CD4-positive, CD25-positive, alpha-beta regulatory T cell (primary cell): ENCODE results near the gene SH3D21. TPM values are rescaled to one million over a fixed set of nuclear protein-coding genes. Genes with fewer than 3 reads are reported as not detected.

Experiments used
- ATAC-seq, 2 donors: fragments of 150-1000 bp; cut with Tn5 transposase; one replicate each; pipeline ENCODE4 v1.10.0; 2021; ENCODE audit warnings: low read depth in 2 of 2, moderate number of reproducible peaks in 2 of 2, moderate library complexity in 1 of 2
- DNase-seq, 3 donors: peaks; one replicate each; pipeline versions ENCODE4 v3.0.0 to v3.0.0-alpha.2; 2012 to 2022; ENCODE audit warnings: mixed read lengths in 1 of 3
- H3K27ac ChIP-seq: one replicate; pipeline ENCODE4 v1.7.0; 2013; ENCODE audit warnings: mild to moderate bottlenecking, low read length; ENCODE audit not compliant: insufficient read depth, poor library complexity, severe bottlenecking
- H3K27me3 ChIP-seq: one replicate; pipeline ENCODE4 v1.7.0; 2013; ENCODE audit warnings: low read length; ENCODE audit not compliant: control insufficient read depth, insufficient read depth
- H3K36me3 ChIP-seq: one replicate; pipeline ENCODE4 v1.7.0; 2013; ENCODE audit warnings: mild to moderate bottlenecking, low read length, moderate library complexity; ENCODE audit not compliant: control insufficient read depth, insufficient read depth
- H3K4me1 ChIP-seq: 2 replicates; pipeline ENCODE4 v1.7.0; 2013; ENCODE audit warnings: mild to moderate bottlenecking, low read length; ENCODE audit not compliant: insufficient read depth, control insufficient read depth, poor library complexity, severe bottlenecking
- H3K4me3 ChIP-seq: one replicate; pipeline ENCODE4 v1.7.0; 2013; ENCODE audit warnings: low read depth, mild to moderate bottlenecking, low read length, moderate library complexity
- H3K9me3 ChIP-seq, 2 experiments: 1 replicate in 1 of 2; 2 replicates in 1 of 2; pipeline ENCODE4 v1.7.0; 2013; ENCODE audit warnings: low read length in 2 of 2, mild to moderate bottlenecking in 1 of 2, moderate library complexity in 1 of 2; ENCODE audit not compliant: control insufficient read depth in 2 of 2
- H3K27ac Mint-ChIP-seq, 3 donors: one replicate each; pipeline ENCODE4 v1.8.0; 2020 to 2022; ENCODE audit warnings: mild to moderate bottlenecking in 3 of 3, mixed read lengths in 3 of 3, moderate library complexity in 2 of 3
- H3K27me3 Mint-ChIP-seq: one replicate; pipeline ENCODE4 v1.8.0; 2022; ENCODE audit warnings: mild to moderate bottlenecking, mixed read lengths
- H3K36me3 Mint-ChIP-seq: one replicate; pipeline ENCODE4 v1.8.0; 2020; ENCODE audit warnings: mixed read lengths
- H3K4me1 Mint-ChIP-seq, 4 donors: one replicate each; pipeline ENCODE4 v1.8.0; 2020 to 2022; ENCODE audit warnings: mixed read lengths in 4 of 4, mild to moderate bottlenecking in 1 of 4
- H3K4me3 Mint-ChIP-seq, 4 donors: one replicate each; pipeline ENCODE4 v1.8.0; 2020 to 2022; ENCODE audit warnings: mild to moderate bottlenecking in 4 of 4, mixed read lengths in 4 of 4, moderate library complexity in 3 of 4
- H3K9me3 Mint-ChIP-seq, 7 donors: one replicate each; pipeline ENCODE4 v1.8.0; 2020 to 2022; ENCODE audit warnings: mixed read lengths in 7 of 7, mild to moderate bottlenecking in 3 of 7, moderate library complexity in 2 of 7
- polyA plus RNA-seq, 4 donors: library from polyadenylated mRNA; unstranded; fragments of 300-500 nt; fragmentation: Illumina TruSeq; gene quantifications; one replicate each; pipeline ENCODE4 v1.2.3, GENCODE V29; 2021
- total RNA-seq: library from RNA; stranded (reverse); gene quantifications from one replicate; pipeline ENCODE4 v1.2.3, GENCODE V29; 2022

SH3D21 gene
- total and polyA plus RNA-seq, 5 donors from 2014 or later = 0.26 to 3.2 (median 0.34) TPM

DNA sequence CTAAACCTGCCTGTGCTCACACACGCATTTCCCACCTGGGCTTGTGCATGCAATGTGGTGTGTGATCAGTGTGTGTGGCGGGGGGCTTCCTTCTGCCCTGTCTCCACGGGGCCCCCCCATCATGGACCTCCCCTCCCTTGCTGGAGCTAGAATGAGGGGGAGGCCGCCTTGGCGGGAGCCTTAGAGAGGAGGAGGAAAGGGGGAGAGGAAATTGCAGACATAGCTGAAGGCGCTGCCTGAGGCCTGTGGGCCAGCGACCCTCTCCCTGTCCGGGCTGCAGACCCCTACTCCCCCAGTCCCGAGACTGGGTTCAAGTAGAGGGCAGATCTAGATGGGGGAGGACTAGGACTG is 18.2 kb downstream of the SH3D21 start:
- Mint-ChIP-seq H3K9me3 (no peaks in the 10 kb centered on the region), H3K27me3 (peaks cover 13% of the 10 kb centered on the region), H3K27ac (peak overlapping the region; percentile 62 to 85 (median 75)), H3K4me1 (peaks cover 0 to 31% (median 14%) of the 10 kb centered on the region in 4 donors), H3K36me3 (no peaks in the 10 kb centered on the region), H3K4me3 (peak overlapping the region; percentile 76 to 92 (median 80))
- H3K36me3 ChIP-seq = no peaks in the 10 kb centered on the region
- no peak overlapping the region for H3K27ac ChIP-seq
- H3K4me3 ChIP-seq = no peak overlapping the region
- no peaks in the 10 kb centered on the region for H3K27me3 ChIP-seq
- H3K9me3 ChIP-seq = no peaks in the 10 kb centered on the region
- ATAC-seq (no peak), DNase-seq (no peak)
- H3K4me1 ChIP-seq = peaks cover 33% of the 10 kb centered on the region

DNA sequence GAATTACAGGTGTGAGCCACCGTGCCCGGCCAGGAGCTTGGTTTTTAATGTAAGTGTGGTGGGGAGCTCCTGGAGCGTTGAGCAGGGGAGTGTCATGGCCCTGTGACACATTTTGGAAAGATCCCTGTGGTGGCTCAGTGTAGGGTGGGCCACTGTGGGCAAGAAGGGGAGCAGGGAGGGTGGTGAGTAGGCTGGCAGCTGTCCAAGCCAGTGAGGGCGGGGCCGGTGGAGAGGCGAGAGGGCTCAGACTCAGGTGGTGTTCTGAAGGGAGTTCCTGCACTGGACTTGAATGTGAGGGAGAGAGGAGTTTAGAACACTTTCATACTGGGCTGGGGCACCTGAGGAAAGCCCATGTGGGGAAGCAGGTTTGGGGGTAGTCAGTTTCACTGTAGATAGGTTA is 20.3 kb downstream of the SH3D21 start:
- Histone ChIP-seq H3K27me3 (no peaks in the 10 kb centered on the region), H3K4me1 (peaks cover 26% of the 10 kb centered on the region), H3K9me3 (no peaks in the 10 kb centered on the region), H3K27ac (no peak overlapping the region), H3K4me3 (no peak overlapping the region), H3K36me3 (no peaks in the 10 kb centered on the region)
- H3K9me3 Mint-ChIP-seq = no peaks in the 10 kb centered on the region
- peaks cover 3% of the 10 kb centered on the region for H3K36me3 Mint-ChIP-seq
- ATAC-seq = no peak
- H3K4me1 Mint-ChIP-seq = peaks cover 0 to 25% (median 11%) of the 10 kb centered on the region in 4 donors
- no peak overlapping the region for H3K4me3 Mint-ChIP-seq
- H3K27me3 Mint-ChIP-seq = peaks cover 13% of the 10 kb centered on the region
- H3K27ac Mint-ChIP-seq = peak overlapping the region in 1 of 3 donors; percentile 6
- DNase-seq = no peak

DNA sequence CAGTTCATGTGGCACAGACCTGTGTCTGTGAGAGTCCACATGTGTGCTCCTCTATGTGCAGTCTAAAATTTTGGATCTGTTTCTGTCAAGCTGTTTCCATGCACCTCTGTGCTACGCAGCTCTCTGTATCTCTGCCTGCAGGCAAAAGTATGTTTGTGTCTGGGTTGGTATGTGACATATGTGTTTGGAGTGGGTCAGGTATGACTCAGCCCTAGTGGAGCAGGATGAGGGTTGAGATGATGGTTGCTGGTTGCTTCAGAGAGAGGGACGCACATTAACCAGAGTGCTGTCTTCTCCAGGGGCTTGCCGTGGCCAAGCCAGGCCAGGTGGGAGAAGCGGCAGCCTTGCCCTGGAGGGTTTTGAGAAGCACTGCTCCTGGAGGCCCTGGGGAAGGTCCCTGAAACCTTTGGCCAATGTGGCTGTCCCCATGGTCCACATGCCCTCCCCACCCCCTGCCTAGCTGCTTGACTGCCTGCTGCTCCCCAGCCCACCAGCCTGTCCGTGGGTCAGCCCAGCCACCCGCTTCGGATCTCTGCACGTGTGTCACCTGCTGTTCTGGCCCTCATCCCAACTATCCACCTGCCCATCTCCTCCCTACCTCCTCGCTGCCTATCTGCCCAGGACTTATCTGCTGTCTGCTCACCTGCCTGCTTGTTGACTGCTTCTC is 21.4 kb downstream of the SH3D21 start:
- H3K27me3 ChIP-seq = no peaks in the 10 kb centered on the region
- H3K27ac Mint-ChIP-seq = peak overlapping the region in 2 of 3 donors; percentile 76 to 80
- peak overlapping the region in 1 of 4 donors; percentile 60 for H3K4me3 Mint-ChIP-seq
- H3K4me1 ChIP-seq = peaks cover 17% of the 10 kb centered on the region
- H3K27ac ChIP-seq = no peak overlapping the region
- no peak overlapping the region for H3K4me3 ChIP-seq
- peak in 1 of 3 donors; percentile 68 for DNase-seq
- peaks cover 14% of the 10 kb centered on the region for H3K27me3 Mint-ChIP-seq
- peaks cover 3% of the 10 kb centered on the region for H3K36me3 Mint-ChIP-seq
- H3K36me3 ChIP-seq = no peaks in the 10 kb centered on the region
- peak; percentile 36 to 47 for ATAC-seq
- H3K4me1 Mint-ChIP-seq = peaks cover 0 to 21% (median 11%) of the 10 kb centered on the region in 4 donors
- no peaks in the 10 kb centered on the region for H3K9me3 ChIP-seq
- H3K9me3 Mint-ChIP-seq = no peaks in the 10 kb centered on the region

DNA sequence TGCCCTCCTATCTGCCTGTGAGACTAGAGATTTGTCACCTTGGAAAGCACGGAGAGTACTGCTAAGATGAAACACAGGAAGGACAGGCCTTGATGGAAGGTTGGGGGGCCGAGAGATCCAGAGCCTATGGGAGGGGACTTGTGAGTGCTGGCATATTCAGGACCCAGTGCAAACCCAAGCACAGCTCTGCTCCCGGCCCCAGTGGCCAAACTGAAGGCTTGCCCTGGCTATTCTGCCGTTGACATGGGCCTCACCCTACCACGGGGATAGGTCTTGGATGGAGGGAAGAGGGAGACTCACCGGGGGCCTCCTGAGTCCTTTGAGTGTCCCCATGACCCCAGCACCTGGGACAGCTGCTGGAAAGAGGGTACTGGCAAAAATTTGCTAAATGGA is 21.9 kb downstream of the SH3D21 start:
- Mint-ChIP-seq H3K4me3 (peak overlapping the region in 1 of 4 donors; percentile 60), H3K27me3 (peaks cover 15% of the 10 kb centered on the region), H3K9me3 (no peaks in the 10 kb centered on the region), H3K36me3 (peaks cover 3% of the 10 kb centered on the region), H3K4me1 (peaks cover 0 to 18% (median 11%) of the 10 kb centered on the region in 4 donors), H3K27ac (peak overlapping the region in 1 of 3 donors; percentile 80)
- Histone ChIP-seq H3K27me3 (no peaks in the 10 kb centered on the region), H3K4me3 (no peak overlapping the region), H3K9me3 (no peaks in the 10 kb centered on the region), H3K27ac (no peak overlapping the region), H3K36me3 (no peaks in the 10 kb centered on the region), H3K4me1 (peaks cover 11% of the 10 kb centered on the region)
- DNase-seq (no peak), ATAC-seq (no peak)

DNA sequence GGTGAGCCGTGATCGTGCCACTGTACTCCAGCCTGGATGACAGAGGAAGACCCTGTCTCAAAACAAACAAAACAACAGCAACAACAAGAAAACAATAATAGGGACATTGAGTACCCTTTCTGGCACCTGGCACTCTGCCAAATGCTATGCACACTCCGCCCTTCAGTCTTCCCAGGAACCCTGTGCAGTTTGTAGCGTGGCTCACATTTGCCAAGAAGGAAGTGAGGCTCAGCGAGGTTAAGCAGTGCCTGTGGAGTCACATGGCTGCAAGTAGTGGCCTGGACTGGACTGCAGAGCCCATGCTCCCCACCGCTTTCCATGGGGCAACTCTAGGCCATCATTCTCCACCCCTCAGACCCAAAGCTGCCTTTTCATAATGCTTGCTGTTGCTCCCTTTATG is 22.5 kb downstream of the SH3D21 start:
- H3K27ac ChIP-seq = no peak overlapping the region
- H3K36me3 ChIP-seq = no peaks in the 10 kb centered on the region
- H3K9me3 ChIP-seq = no peaks in the 10 kb centered on the region
- no peaks in the 10 kb centered on the region for H3K27me3 ChIP-seq
- H3K4me3 ChIP-seq = no peak overlapping the region
- Mint-ChIP-seq H3K9me3 (no peaks in the 10 kb centered on the region), H3K27ac (no peak overlapping the region), H3K4me1 (peaks cover 0 to 17% (median 11%) of the 10 kb centered on the region in 4 donors), H3K4me3 (no peak overlapping the region), H3K36me3 (peaks cover 3% of the 10 kb centered on the region), H3K27me3 (peaks cover 15% of the 10 kb centered on the region)
- DNase-seq (no peak), ATAC-seq (no peak)
- peaks cover 9% of the 10 kb centered on the region for H3K4me1 ChIP-seq

DNA sequence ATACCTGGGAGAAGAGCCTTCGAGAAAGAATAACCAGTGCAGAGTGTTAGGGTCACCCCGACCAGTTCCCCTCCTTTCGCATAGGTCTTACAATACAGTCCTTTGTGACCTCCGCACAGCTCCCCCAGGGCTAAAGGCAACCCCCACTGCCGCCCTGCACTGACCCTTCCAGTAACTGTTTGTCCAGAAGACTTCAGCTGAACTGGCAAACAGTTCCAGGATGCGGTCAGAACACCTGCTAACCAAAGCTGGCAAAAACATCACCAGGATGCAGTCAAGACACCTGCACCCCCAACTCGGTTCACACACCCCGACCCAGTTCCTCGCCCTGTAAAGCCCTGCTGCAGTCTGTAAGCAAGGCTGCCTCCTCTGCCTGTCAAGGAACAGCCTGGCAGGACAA is 23.6 kb downstream of the SH3D21 start:
- H3K4me3 Mint-ChIP-seq = peak overlapping the region in 2 of 4 donors; percentile 8 to 37
- peaks cover 15% of the 10 kb centered on the region for H3K27me3 Mint-ChIP-seq
- ATAC-seq = peak in 1 of 2 donors; percentile 18
- no peak overlapping the region for H3K27ac ChIP-seq
- no peaks in the 10 kb centered on the region for H3K9me3 ChIP-seq
- H3K36me3 ChIP-seq = no peaks in the 10 kb centered on the region
- no peaks in the 10 kb centered on the region for H3K4me1 ChIP-seq
- peaks cover 0 to 6% (median 4%) of the 10 kb centered on the region in 4 donors for H3K4me1 Mint-ChIP-seq
- H3K36me3 Mint-ChIP-seq = peaks cover 3% of the 10 kb centered on the region
- H3K27ac Mint-ChIP-seq = peak overlapping the region in 1 of 3 donors; percentile 87
- peak in 1 of 3 donors; percentile 66 for DNase-seq
- H3K27me3 ChIP-seq = no peaks in the 10 kb centered on the region
- H3K4me3 ChIP-seq = no peak overlapping the region
- no peaks in the 10 kb centered on the region for H3K9me3 Mint-ChIP-seq

DNA sequence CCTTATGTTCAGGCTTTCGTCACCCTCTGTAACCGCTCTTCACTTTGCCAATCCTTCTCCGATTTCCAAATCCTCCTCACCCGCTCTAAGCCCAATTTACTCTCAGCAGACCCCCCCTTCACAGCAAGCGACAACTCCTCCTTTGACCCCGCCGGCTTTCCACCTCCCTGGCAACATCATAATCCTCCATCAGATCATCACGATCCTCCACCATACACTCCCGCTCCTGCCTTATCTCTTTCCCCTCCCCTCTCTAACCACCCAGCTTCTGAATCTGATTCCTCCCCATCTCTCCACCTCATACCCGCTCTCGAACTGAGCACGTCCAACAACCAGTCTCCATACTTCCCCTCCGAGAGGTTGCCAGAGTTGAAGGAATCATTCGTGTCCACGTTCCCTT is 24.8 kb downstream of the SH3D21 start:
- Mint-ChIP-seq H3K4me3 (peak overlapping the region in 2 of 4 donors; percentile 20 to 34), H3K4me1 (peaks cover 0 to 5% (median 3%) of the 10 kb centered on the region in 4 donors), H3K36me3 (peaks cover 3% of the 10 kb centered on the region), H3K27me3 (peaks cover 15% of the 10 kb centered on the region), H3K9me3 (no peaks in the 10 kb centered on the region), H3K27ac (peak overlapping the region in 1 of 3 donors; percentile 16)
- no peaks in the 10 kb centered on the region for H3K9me3 ChIP-seq
- no peaks in the 10 kb centered on the region for H3K36me3 ChIP-seq
- ATAC-seq = no peak
- H3K27ac ChIP-seq = no peak overlapping the region
- DNase-seq = no peak
- H3K4me3 ChIP-seq = no peak overlapping the region
- H3K27me3 ChIP-seq = no peaks in the 10 kb centered on the region
- H3K4me1 ChIP-seq = no peaks in the 10 kb centered on the region

DNA sequence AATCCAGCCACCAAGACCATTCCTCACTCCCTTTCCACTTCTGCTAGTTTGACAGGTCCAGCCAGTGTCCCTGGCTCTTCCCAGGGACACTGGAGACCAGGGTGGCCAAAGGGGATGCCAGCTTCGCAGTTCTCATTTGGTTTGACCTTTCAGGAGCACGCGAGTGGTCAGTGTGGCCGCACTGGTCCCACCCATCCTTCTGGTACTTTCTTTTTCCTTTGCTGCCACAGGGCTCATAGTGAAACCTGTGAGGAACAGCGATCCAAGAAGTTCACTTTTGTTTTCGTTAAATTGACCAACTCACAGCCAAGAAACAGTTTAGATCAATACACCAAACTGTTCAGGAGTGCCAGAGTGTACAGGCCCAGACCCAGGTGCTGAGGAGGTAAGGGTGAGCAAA is 31.7 kb downstream of the SH3D21 start:
- Histone ChIP-seq H3K36me3 (peaks cover 9% of the 10 kb centered on the region), H3K4me3 (no peak overlapping the region), H3K9me3 (no peaks in the 10 kb centered on the region), H3K4me1 (no peaks in the 10 kb centered on the region), H3K27ac (no peak overlapping the region), H3K27me3 (no peaks in the 10 kb centered on the region)
- no peak for ATAC-seq
- Mint-ChIP-seq H3K27me3 (no peaks in the 10 kb centered on the region), H3K4me1 (peaks cover 0 to 15% (median 5%) of the 10 kb centered on the region in 4 donors), H3K36me3 (peaks cover 14% of the 10 kb centered on the region), H3K9me3 (no peaks in the 10 kb centered on the region), H3K27ac (no peak overlapping the region), H3K4me3 (no peak overlapping the region)
- no peak for DNase-seq
